HCEC 1CT (cell line): Measurements from ENCODE around the gene AGXT.

Experiments used
- DNase-seq: peaks from one replicate; pipeline ENCODE4 v3.0.0-alpha.2; 2017

The AGXT gene

DNA sequence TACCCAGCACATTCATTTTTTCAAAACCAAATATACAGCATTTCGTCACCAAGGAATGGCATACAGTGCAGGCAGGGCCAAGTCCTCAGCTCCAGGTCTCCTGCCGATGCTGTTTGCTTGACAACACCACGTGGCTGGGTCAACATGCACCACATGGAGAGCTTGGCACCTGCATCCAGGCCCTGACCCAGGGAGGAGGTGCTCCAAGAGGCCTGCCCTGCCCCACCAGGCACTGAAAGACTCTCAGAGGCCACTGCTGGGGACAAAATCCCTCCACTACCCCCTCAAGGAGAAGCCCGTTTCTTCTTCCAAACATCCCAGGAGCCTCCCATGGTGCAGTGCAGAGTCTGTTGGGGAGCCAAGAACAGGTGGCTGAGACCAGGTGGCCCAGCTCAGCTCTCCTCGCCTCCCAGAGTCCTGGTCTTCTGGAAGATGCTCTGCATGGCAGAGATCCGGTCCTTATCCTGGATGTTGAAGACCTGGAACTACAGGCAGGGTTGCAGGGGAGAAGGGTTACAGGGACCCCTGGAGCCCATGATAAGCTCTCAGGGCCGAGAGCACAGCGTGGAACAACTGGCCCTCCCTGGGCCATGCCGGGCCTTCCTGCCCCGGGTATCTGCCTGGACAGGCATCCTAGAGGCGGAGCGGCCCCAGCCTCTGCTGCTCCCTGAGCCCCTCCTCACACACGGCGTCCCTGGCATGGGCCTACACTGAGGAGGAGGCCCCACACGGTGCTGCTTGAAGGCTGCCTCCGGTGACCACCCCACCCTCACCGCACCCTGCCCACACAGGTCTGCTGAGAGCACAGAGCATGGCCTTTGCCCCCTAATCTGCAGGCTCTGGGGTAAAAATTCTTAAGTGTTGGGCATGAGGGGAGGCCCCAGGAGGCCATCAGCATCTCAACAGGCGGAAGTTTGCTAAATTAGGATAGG, 18.3 kb downstream of the AGXT start:
- no peak for DNase-seq

DNA sequence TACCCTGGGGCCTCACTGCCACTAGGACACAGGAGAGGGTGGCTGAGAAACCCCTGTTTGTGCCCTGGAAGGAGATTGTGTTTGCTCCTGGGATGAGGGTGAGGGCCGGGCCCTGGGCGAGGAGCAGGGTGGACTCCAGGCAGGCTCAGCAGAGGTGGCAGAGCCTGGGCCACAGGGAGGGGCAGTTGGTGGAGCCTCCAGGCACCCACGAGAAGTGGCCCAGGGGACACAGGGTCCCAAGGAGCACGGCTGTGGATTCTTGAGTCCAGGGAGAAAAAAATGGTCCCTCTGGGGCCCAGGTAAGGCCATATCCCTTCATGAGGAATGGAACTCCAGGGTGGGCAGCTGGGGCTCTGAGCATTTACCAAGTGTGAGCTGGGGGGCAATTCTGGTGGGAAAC, 19.0 kb downstream of the AGXT start:
- no peak for DNase-seq

DNA sequence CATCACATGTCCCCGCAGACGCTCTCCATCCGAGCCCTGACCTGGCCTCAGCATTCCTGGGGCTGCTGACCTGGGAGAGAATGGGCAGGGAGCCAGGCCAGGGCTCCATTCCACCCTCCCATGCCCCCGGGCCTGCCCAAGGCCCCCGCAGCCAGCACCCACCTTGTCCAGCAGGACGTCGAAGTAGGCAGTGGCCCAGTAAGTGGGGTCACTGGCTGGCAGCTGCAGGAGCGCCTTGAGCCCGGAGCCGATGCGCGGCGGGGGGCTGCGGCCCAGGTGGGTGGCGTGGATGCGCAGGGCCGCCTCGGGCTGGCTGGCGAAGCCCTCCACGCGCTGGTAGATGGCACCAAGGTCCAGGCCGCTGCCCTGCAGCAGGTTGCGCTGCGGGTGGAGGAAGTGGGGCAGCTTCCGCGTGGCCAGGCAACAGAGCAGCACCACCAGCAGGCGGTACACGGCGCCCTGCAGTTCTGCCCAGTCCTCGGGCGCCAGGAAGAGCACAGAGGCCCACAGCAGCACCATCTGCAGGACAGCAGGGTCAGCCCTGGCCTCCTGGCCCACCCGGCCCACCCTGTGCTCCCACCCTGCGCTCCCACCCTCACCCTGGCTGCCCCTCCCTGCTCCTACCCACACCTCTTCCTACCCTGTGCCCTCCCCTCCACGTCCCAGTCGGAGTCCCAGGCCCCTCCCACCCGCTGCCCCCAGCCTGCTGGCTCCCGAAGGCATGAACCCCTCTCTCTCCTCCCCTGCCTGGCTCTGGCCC, 19.7 kb downstream of the AGXT start:
- DNase-seq = no peak

DNA sequence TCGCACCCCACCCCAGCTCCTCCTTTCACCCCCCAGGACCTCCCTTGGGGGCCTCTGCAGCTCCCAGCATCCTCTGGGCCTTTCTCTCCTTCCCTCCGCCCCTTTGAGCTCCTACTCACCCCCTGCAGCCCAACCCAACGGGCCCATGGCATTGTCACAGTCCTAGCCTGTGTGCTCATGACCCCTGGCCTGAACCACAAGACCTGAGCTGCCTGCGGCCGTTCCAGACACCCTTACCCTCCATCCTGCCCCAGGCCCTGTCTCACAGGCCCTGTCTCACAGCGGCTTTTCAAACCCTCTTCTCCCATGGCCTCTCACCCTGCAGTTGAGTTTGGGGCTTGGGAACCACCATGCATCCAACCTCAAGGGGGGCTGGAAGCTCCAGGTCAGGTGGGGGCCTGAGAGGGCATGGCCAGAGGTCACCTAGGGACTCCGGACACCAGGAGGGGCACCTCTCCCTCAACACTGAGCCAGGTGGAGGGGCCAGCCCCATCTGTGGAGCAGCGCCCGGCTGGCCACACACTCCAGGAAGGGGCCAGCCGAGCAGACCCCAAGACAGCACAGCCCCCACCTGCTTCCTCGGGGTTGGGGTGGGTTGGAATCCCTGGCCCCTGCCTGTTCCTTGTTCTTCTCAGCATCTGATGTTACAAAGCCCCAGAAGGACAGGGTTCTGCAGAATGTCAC, 20.4 kb downstream of the AGXT start:
- no peak for DNase-seq

DNA sequence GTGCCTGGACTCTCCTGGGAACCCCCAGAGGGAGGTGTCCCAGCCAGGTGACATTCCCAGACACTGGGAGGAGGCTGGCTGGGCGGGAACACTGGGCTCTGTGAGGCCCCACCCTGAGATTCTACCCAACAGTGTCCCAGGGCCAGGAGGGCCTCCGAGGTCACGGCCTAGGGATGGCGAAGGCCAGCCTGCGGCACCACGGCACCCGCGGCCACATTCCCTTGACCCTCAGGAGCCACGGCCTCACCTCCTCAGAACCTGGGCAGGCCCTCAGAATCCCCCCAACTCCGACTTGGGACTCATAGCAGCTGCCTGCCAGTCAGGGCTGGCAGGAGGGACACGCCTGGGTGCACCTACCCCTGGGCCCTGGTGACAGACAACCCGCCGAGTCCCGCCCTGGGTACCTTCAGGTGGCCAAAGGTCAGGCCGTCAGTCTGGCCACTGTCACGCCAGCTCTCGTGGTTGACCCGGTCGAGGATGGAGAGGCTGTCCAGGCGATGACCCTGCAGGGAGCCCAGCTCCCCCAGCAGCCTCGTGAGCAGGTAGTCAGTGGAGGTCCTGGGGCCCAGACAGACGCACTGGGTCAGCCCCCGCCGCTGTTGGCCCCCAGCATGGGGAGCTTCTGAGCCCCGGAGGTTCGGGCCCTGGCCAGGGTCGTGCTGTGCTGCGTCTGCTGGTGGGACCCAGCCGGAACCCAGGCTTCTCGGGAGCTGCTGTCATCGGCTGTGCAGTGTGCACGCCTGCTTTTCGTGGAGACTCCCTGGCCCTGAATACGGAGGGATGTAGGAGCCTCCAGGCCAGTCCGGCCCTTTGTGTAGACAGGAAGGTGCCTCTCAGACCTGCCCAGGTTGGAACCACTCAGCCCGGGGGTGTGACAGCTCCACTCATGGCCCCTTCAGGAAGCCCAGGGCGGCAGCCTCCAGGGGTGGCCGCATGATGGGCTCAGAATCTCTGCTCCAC, 21.3 kb downstream of the AGXT start:
- DNase-seq = no peak

DNA sequence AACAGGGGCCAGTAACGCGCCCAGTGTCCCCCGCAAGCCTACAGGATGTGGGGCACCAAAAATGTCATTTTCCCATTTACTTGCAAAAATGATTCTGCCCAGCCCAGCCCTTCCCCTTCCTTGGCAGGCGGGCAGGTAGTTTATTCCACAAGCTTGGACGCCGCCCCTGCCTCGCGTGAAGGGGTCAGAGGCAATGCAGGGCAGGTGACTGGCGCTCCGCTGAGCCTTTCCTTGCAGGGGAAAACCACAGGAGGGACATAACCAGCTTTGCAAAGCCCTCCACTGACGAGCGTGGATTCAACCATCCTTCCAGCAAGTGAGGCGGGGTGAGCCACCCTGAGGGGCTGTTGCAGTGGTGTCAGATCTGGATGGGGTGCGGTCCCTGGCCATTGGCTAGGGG, 22.1 kb downstream of the AGXT start:
- no peak for DNase-seq

DNA sequence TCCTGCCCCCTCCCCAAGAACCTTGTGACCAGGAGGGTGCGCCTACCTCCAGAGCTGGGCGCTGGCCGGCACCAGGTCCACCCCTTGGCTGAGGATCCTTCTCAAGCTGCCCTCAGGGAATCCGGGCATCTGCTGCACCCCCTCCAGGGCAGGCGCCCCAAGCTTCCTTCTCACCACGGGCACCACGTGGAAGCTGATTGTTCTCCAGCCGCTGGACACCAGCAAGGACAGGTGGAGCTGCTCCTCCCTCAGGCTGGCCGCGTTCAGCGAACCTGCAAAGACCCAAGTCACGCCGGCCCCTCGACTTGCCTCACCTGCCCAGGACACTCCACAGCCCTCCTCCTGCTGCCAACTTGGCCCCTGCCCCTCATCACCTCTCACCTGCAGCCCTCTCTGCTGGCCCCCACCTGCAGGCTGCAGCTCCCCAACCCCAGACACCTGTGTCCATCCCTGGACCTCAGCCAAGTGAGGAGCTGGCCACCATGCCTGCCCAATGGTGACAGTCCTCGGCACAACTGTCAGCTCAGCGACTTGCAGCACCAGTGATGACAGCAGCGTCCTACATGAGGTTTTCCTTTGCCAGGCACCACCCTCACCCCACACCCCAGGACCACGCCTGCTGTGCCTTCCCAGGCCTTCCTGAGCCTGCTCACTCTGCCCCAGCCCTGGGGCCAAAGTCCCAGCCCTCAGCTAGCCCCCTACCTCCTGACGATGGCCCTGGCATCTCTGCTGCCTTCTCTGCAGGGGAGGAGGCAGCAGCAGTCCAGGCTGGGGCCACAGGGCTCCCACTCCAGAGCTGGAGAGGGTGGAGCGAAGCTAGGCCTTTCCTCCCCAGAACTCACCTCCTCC, 23.1 kb downstream of the AGXT start:
- DNase-seq = no peak

DNA sequence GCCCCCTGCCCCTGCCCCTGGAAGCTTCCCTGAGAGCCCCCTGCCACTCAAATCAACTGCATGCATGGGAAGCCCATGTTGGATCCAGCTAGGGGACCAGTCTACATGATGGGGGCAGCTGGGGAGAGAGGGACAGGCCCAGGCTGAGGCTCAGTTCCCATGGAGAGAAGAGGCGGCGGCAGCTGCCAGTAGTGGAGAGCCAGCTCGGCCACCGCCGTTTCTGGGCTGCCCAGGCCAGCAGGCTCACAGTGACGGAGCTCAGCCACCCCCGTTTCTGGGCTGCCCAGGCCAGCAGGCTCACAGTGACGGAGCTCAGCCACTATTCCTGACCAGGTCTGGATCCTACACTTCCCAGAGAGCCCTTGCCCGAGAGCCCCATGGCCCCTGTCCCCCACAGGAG, 23.7 kb downstream of the AGXT start:
- no peak for DNase-seq

DNA sequence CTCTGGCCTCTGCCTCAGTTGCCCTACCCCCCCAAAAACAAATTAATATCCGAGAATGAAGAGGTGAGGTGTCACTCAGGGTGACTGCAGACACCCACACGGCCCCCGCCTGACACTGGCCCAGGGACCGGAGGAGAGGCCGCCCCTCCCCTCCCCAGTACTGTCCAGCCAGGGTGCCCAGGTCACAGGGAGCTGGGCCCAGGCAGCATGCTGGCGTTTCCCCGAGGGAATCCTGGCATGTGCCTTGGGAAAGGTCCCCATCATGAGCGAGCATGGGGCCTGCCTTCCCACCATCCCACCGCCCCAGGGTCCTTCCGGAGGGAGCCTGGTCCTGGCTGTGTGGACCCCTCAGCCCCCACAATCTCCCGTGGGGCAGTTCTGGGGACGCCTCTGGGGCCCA, 24.3 kb downstream of the AGXT start:
- no peak for DNase-seq

DNA sequence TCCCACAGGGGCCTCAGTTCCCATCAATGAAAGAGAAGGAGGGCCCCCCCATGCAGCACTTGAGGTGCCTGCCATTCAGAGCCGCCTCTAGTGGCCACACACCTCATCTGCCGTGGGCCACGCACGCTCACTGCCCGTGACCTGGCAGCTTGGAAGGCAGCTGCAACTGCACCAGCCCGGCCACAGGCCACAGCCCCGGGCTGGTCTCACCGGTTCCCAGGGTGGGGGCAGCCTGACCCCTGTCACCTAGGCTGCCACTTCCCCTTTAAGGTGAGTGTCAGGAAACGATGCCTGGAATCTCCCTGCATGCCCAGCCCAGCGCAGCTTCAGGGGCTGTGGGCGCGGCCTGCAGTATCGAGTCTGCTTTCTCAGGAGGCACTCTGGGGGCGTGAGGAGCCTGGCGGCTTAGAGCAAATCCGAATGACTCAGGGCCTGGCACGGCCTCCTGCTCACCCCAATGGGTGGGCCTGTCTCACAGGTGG, 24.8 kb downstream of the AGXT start:
- DNase-seq = no peak

DNA sequence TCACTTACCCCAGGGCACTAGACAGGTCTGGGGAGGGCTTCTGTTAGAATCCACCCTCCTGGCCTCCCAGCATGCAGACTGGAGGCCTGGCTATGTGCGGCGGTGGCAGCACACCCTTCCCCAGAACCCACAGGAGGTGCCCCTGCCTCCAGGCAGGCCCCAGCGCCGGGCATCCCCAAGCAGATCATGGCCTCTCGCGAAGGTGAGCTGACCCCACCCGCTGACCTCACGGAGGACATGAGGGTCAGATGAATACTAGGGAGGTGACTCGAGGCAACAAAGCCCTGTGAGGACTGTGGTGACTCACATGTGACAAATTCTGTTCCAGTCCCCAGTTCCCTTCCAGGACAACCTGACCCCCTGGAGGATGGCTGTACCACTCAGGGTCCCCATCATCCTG, 25.4 kb downstream of the AGXT start:
- no peak for DNase-seq

DNA sequence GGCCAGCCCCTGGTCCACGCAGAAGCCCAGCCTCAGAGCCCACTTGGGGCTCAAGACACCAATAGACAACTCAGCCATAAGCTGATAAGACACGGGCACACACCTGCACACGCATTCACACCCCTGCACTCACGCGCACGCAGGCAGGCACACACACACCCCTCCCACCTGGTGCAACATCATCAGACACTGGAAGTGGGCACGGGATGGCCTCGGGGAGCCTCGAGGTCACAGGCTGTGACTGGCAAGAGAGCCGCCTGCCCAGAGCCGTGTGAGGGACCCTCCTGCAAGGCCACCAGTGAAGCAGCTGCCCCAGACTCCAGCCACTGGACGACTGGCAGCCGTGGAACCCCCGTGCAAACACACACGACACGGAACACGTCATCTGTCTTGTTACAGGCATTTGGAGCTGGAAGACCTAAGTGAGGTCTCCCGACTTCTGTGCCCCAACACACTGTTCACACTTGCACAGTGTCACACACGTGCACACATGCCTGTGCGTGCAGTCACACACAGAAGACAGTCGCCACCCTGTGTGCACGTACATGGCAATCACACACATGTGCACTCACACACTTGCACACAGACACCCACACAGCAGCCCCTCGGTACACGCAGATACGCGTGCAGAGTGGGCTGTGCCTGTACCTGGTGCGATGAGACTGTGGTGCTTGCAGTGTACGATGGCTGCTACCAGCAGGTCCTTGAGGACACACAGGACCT, 26.4 kb downstream of the AGXT start:
- DNase-seq = no peak

DNA sequence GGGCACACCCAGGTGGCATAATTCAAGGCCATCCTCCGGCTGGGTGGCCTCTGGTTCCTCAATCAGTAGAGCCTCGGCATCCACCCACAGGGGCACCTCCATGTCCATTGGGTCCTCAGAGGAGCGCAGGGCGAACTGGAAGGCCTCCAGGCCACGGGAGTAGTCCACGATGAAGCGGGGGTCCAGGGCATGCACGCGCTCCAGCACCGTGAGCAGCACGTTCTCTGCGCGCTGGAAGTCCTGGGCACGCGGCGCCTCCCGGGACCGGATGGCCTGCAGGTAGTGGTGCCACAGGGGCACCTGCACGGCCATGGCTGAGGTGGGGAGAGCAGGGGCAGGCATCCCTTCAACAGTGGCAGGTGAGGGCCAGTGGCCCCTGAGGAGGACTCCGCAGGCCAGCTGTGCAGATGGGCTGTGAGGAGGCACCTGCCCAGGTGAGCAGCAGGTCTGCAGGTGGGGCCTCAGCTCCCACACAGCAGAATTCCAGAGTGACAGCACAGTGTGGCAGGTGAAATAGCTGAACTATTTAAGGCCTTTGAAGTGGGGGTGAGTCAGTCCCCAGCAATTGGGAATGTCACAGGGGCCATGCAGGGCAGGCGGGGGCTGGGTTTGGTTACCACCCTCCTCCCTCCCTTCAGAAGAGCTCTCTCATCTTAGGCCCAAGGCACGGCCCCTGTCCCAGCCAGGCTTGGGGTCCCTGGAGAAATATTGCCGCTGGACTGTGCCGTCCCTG, 27.2 kb downstream of the AGXT start, which contains the start of gene MAB21L4:
TSS of gene MAB21L4 (minus strand) at position 501 of the 733 bp plus-strand sequence. CDS start at position 342, 159 bp downstream.
- DNase-seq = no peak

DNA sequence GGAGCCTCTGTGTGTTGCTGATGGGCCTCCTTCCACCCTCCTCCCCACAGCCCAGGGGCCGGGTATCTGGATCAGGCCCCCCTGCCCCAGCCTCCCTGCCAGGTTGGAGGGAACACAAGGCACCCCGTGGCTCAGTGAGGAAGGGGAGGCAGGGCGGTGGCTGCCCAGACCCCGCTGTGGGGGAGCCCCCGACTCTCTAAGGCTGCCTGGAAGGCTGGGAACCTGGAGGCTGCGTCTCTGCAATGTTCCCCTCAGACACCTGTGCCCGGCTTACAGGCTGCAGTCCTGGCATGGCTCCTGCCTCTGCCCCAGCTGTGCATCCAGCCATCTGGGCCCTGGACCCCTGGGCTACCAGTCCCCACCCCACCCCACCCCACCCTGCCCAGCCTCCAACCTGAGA, 27.8 kb downstream of the AGXT start:
- no peak for DNase-seq

DNA sequence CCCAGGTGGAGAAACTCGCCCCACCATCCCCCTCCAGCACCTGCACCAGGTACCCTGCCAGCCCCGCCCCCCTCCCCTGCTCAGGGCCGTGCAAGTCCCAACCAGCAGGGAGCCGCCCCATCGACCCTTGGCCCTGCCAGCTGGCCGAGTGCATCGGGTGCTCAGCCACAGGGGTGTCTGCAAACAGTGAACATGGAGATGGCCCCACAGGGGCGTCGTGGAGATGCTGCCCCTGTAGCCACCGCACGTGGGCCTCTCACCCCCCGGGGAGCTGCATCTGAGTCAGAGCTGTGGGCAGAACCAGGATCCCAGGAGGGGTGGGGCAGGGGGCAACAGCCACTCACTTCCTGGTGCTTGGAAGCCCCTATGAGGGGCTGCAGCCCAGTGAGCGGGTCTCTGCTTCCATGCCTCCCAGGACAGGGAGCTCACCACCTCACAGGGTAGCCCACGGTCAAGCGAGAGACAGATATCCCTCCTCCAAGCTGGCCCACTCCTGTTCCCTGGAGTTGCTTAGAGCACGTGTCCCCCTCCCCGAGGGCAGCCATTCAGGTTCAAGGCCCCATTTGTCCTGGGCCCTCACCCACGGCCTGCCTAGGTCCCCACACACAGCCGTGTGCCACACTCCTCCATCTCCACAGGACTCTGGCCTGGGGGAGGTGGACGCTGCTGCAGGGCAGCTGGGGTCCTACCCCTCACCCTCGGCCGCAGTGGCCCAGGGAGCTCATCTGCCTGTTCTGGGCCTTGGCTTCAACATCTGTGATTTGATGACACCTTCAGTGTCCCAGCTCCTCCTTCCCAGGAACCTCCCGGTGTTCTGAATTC, 28.5 kb downstream of the AGXT start:
- DNase-seq = no peak

DNA sequence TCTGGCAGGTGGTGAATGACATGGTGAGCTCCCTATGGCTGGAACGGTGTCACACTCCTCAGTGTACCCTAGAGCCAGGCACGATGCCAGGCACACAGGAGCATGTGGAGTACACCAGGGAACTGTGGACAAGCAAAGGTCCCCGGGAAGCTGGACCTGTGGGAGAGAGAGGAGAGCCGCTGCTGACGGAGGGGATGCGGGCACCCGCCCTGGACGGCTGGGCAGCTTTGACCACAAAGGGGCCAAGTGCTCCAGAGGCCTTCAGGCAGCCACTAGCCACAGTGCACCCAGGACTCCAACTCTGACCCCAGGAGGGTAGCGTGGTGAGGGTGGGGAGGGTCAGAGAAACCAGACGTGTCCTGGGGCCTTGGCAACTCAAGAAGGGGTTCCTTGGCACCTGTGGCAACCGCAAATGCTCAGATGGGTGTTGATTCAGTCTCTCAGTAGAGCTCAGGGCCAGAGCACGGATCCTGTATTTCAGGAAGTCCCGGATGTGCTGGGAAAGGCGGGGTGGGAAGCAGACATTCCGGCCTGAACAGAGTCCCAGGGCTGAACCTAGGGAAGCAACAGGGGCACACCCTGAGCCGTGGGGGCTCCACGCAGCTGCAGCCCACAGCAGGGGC, 29.6 kb downstream of the AGXT start:
- no peak for DNase-seq

DNA sequence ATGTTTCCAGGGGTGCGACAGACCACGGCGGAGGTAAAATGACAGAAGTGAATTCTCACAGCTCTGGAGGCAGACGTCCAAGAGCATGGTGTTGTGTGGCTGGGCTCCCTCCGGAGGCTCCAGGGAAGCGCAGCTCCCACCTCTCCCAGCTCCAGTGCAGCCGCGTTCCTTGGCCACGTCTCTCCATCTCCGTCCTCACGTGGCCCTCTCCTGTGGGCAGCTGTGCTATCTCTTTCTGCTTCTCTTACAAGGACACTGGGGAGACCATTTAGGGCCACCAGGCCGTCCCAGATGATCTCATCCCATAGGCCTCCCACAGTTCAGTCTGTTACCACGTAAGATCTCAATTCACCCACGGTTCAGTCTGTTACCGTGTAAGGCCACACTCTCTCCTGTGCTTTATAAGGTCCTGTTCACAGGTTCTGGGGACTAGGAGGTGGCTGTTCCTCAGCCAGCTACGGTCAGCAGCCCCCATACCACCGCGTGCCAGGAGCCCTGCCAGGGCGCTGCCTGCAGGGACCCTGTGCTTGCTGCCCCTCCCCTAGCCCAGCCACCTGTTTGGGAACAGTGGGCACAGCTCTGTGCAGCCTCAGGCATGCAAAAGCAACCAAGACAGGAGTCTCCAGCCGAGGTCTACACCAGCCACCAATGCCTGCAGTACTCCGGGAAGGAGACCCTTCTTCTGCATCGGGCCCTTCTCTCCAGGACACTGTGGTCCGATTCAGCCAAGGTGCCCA, 30.3 kb downstream of the AGXT start:
- DNase-seq = no peak

DNA sequence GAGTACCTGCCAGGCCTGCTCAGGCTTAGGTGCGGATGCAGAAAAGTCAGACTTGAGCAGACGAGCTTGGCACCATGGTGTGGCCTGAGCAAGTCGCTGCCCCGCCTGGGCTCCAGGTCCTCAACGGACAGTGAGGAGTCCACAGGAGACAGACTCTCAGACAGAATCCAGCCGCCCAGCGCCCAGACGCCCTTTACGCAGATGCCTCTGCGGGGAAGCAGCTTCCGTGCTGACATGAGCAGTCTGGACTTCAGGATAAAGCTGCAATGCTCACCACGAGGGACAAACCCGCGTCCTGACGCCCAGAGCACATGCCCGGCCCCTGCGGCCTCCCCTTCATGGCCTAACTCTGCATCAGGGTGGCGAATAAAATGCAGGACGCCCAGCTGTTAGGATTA, 30.8 kb downstream of the AGXT start:
- DNase-seq = no peak
